ENCODE measurements around the gene MORC1. TPM values are rescaled to one million over a fixed set of nuclear protein-coding genes. Genes with fewer than 3 reads are reported as not detected.

MORC1 gene
- polyA plus RNA-seq, 3 donors: 0.49 to 0.68 (median 0.61) TPM

DNA sequence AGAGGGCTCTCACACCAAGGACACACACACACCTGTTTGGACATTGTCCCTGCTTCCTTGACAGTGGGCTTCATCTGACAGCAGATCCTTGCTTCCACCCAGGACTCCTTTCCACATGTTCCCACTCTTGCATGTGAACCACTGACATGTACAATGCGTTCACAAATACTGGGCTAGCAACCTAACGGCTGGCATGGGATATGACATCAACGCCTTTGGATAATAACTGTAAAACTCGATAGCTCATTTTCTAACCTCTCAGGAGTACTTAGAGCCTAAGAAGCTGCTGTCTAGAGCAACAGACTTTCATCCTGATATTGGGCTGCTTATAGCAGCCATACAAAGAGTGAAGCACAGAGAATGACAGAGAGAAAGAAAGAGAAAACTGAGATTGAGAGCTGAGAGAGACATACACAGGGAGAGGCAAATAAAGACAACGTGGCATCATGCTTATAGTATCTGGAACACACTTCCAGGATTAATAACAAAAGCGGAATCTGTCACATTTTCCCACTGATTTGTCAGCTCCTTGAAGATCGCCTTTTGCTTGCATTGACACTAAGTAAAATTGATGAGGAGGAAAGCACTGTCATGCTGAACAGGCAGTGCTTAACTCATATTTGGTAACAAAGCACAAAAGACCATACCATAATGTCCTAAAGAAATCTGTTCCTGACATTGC, 166.0 kb downstream of the MORC1 start:
- no peak for DNase-seq (ENCODE audit: low read depth in 3 of 3, low spot score in 2 of 3)

GRCh38 chr3:108947855-108948254, 170.1 kb downstream of the MORC1 start:
- no peak for DNase-seq (ENCODE audit: low read depth in 3 of 3, low spot score in 2 of 3)

DNA sequence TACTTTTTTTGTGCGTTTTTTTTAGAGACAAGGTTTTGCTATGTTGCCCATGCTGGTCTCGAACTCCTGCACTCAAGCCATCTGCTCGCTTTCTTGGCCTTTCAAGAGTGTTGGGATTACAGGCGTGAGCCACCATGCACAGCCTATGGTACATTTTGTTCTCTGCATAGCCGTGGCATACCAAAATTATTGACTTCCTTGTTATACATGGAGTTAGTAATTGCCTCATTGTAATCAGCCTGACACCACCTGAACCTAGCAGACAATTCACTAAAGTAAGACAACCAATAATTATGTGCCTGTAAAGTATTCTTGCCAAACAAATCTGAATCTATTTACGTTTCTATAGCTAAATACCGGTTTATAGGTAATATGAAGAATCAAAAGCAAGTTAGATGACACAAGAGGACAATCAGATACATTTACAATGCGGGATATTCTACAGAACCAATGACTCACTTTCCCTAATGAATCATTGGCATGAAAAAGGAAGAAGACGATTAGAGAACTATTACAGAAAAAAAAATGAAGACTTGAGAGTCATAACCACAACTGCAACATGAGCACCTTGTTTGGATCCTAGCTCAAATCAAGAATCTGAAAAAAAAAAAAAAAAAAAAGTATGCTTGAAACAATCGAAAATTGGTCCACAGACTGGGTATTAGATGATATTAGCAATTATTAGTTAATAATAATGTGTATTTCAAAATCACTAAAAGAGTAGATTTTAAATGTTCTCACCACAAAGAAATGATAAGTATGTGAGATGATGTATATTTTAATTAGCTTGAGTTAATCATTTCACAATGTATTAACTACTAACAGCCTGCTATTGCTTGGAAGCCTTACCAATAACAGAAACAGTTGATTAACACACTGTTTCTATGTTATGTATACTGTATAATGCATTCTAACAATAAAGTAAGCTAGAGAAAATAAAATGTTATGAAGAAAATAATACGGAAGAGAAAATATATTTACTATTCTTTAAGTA, 171.3 kb downstream of the MORC1 start:
- DNase-seq (ENCODE audit: low read depth in 3 of 3, low spot score in 2 of 3): no peak

DNA sequence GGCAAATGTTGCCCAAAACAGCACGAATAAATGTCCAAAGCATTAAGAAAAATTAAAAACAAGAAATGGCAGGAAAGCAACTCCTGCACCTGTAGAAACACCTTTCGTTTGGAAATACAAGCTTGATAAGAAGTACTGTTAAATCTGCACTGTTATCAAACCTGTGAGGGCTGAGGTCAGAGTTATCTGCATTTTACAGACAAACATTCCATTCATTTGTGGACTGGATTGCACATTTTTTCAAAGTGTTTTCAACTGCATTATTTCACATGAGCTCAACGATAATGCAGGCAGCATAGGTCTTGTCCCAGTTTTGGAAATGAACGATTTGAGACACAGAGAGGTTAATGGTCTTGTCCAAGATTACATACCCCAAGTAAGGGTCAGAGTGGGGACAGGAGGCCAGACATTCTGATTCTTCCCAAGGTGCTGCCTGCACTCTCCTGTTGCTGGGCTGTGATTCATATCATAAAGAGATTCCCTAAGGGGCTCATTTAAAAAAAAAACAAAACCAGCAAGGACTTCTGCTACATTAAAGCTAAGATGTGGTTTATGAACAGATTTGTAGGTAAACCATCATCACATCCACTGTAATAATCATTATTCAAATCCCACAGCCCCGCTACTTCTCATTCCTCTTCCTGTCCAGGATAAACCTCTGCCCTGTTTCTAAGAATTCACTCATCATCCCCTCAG, 177.2 kb downstream of the MORC1 start:
- no peak for DNase-seq (ENCODE audit: low read depth in 3 of 3, low spot score in 2 of 3)

GRCh38 chr3:108940166-108940565, 177.8 kb downstream of the MORC1 start:
- DNase-seq (ENCODE audit: low read depth in 3 of 3, low spot score in 2 of 3): no peak

- DNase-seq (ENCODE audit: low read depth in 3 of 3, low spot score in 2 of 3): no peak
Observed at GRCh38 chr3:108936924-108937689, 180.8 kb downstream of the MORC1 start.

GRCh38 chr3:108931035-108931434, 186.9 kb downstream of the MORC1 start:
- DNase-seq (ENCODE audit: low read depth in 3 of 3, low spot score in 2 of 3): no peak

GRCh38 chr3:108918866-108919265, 199.1 kb downstream of the MORC1 start:
- DNase-seq (ENCODE audit: low read depth in 3 of 3, low spot score in 2 of 3): no peak

- DNase-seq (ENCODE audit: low read depth in 3 of 3, low spot score in 2 of 3): peak in 2 of 3 donors; percentile 33 to 46
Observed at GRCh38 chr3:108914774-108915641, 202.9 kb downstream of the MORC1 start.

DNA sequence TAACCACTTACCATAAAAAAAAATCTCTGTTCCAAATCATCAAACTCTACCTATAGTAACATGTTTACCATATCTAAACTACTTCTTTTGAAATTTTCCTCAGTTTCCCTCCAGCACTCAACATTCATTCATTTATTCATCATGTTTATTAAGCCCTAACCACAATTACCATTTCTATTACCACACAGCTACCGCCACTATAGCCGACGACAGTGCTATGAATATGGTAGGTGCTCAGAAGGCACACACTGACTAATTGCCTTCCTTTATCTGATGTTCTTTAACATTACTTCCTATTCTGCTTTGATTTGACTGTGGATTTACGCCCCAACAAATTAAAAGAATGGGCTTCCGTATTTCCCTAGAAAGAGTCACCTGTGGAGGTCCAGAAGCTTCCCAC, 208.1 kb downstream of the MORC1 start:
- no peak for DNase-seq (ENCODE audit: low read depth in 3 of 3, low spot score in 2 of 3)

Other genes starting within 250 kb of the MORC1 start
- gene GUCA1C, start 164.3 kb downstream of the MORC1 start, polyA plus RNA-seq (ENCODE audit: insufficient read length in 3 of 3): under 1 TPM; 0.18 to 0.64 (median 0.21) TPM
- gene C3orf85, start 18.6 kb upstream of the MORC1 start, polyA plus RNA-seq (ENCODE audit: insufficient read length in 3 of 3): 10 to 100 TPM; 16.6 to 19.4 (median 19.0) TPM
- 1 to 10 TPM in 2 of 3 donors, under 1 TPM in 1; 0.76 to 1.4 (median 1.4) TPM for gene DPPA2, start 198.4 kb upstream of the MORC1 start, polyA plus RNA-seq (ENCODE audit: insufficient read length in 3 of 3)
- 1 to 10 TPM; 2.2 to 5.2 (median 4.2) TPM for gene DPPA4, start 219.4 kb upstream of the MORC1 start, polyA plus RNA-seq (ENCODE audit: insufficient read length in 3 of 3)